Activated CD4-positive, alpha-beta T cell treated with anti-CD3 and anti-CD28 coated beads, Interleukin-2, amount 10 ng/mL, durations not matched to agents 24 days and 14 days (primary cell): Measurements from ENCODE around the gene MPV17L. TPM values are rescaled to one million over a fixed set of nuclear protein-coding genes. Genes with fewer than 3 reads are reported as not detected.
"Not testable (repeated sequence)": the region's sequence is repeated elsewhere in the genome, so short reads cannot be mapped to it uniquely, and the experiment has no call there.

Experiments
- DNase-seq: peaks from one replicate; pipeline ENCODE4 v3.0.0; 2022
- H3K27ac Mint-ChIP-seq: one replicate; pipeline ENCODE4 v1.8.0; 2022; ENCODE audit warnings: mild to moderate bottlenecking, mixed read lengths
- H3K27me3 Mint-ChIP-seq: one replicate; pipeline ENCODE4 v1.8.0; 2022; ENCODE audit warnings: mixed read lengths
- H3K36me3 Mint-ChIP-seq: one replicate; pipeline ENCODE4 v1.8.0; 2022; ENCODE audit warnings: low read depth, mild to moderate bottlenecking, mixed read lengths
- H3K4me1 Mint-ChIP-seq: one replicate; pipeline ENCODE4 v1.8.0; 2021; ENCODE audit warnings: mixed read lengths
- H3K4me3 Mint-ChIP-seq: one replicate; pipeline ENCODE4 v1.8.0; 2022; ENCODE audit warnings: mild to moderate bottlenecking, moderate library complexity, mixed read lengths
- H3K9me3 Mint-ChIP-seq: one replicate; pipeline ENCODE4 v1.8.0; 2021; ENCODE audit warnings: mixed read lengths
- intact Hi-C: fragments of 100-400 bp; cut with micrococcal nuclease; formaldehyde crosslinking; loops from one replicate; pipeline ENCODE4 v1.15.1; 2023
- total RNA-seq: library from RNA; stranded (reverse); gene quantifications from 2 replicates; pipeline ENCODE4 v1.2.3, GENCODE V29; 2022

The MPV17L gene
- total RNA-seq, 1 donor from 2014 or later, result 0.21 TPM

- Mint-ChIP-seq H3K4me1 (no peaks in the 10 kb centered on the region), H3K9me3 (no peaks in the 10 kb centered on the region), H3K27ac (no peak overlapping the region), H3K4me3 (no peak overlapping the region), H3K36me3 (no peaks in the 10 kb centered on the region), H3K27me3 (peaks cover 25% of the 10 kb centered on the region)
- DNase-seq, result no peak
- intact Hi-C loops, result no loop called here
Measured at GRCh38 chr16:15398618-15399316, 3.2 kb downstream of the MPV17L start.

GRCh38 chr16:15399317-15399716 lies 3.8 kb downstream of the MPV17L start:
- H3K27ac Mint-ChIP-seq, result no peak overlapping the region
- no peaks in the 10 kb centered on the region for H3K9me3 Mint-ChIP-seq
- no peak overlapping the region for H3K4me3 Mint-ChIP-seq
- DNase-seq, result no peak
- H3K4me1 Mint-ChIP-seq, result no peaks in the 10 kb centered on the region
- intact Hi-C loops, result no loop called here
- no peaks in the 10 kb centered on the region for H3K36me3 Mint-ChIP-seq
- H3K27me3 Mint-ChIP-seq, result peaks cover 22% of the 10 kb centered on the region

GRCh38 chr16:15400314-15400713 lies 4.8 kb downstream of the MPV17L start:
- DNase-seq, intact Hi-C loops, H3K27ac Mint-ChIP-seq, H3K4me3 Mint-ChIP-seq, H3K4me1 Mint-ChIP-seq, H3K36me3 Mint-ChIP-seq, H3K9me3 Mint-ChIP-seq: not testable (repeated sequence)
- peaks cover 17% of the 10 kb centered on the region for H3K27me3 Mint-ChIP-seq

GRCh38 chr16:15401972-15402371 lies 6.4 kb downstream of the MPV17L start:
- intact Hi-C loops, result no loop called here
- Mint-ChIP-seq H3K9me3 (no peaks in the 10 kb centered on the region), H3K4me1 (no peaks in the 10 kb centered on the region), H3K36me3 (no peaks in the 10 kb centered on the region), H3K27me3 (peaks cover 9% of the 10 kb centered on the region), H3K27ac (no peak overlapping the region), H3K4me3 (no peak overlapping the region)
- DNase-seq, result no peak

GRCh38 chr16:15403392-15403995 lies 7.9 kb downstream of the MPV17L start:
- peaks cover 4% of the 10 kb centered on the region for H3K27me3 Mint-ChIP-seq
- no peak for DNase-seq
- H3K4me3 Mint-ChIP-seq, result no peak overlapping the region
- H3K9me3 Mint-ChIP-seq, result no peaks in the 10 kb centered on the region
- no peaks in the 10 kb centered on the region for H3K4me1 Mint-ChIP-seq
- H3K36me3 Mint-ChIP-seq, result no peaks in the 10 kb centered on the region
- intact Hi-C loops, result no loop called here
- H3K27ac Mint-ChIP-seq, result no peak overlapping the region

GRCh38 chr16:15404091-15404490 lies 8.5 kb downstream of the MPV17L start:
- H3K36me3 Mint-ChIP-seq, H3K27me3 Mint-ChIP-seq, DNase-seq, H3K4me3 Mint-ChIP-seq, H3K27ac Mint-ChIP-seq, H3K4me1 Mint-ChIP-seq, intact Hi-C loops, H3K9me3 Mint-ChIP-seq: not testable (repeated sequence)

GRCh38 chr16:15404792-15405191 lies 9.2 kb downstream of the MPV17L start:
- no peak for DNase-seq
- no peaks in the 10 kb centered on the region for H3K36me3 Mint-ChIP-seq
- H3K27ac Mint-ChIP-seq, result no peak overlapping the region
- intact Hi-C loops, result no loop called here
- no peaks in the 10 kb centered on the region for H3K4me1 Mint-ChIP-seq
- H3K4me3 Mint-ChIP-seq, result no peak overlapping the region
- no peaks in the 10 kb centered on the region for H3K9me3 Mint-ChIP-seq
- peaks cover 1% of the 10 kb centered on the region for H3K27me3 Mint-ChIP-seq

- DNase-seq, H3K36me3 Mint-ChIP-seq, H3K27me3 Mint-ChIP-seq, intact Hi-C loops, H3K9me3 Mint-ChIP-seq, H3K4me1 Mint-ChIP-seq, H3K4me3 Mint-ChIP-seq, H3K27ac Mint-ChIP-seq: not testable (repeated sequence)
Measured at GRCh38 chr16:15407756-15408155, 12.2 kb downstream of the MPV17L start.

- H3K4me3 Mint-ChIP-seq, H3K36me3 Mint-ChIP-seq, H3K4me1 Mint-ChIP-seq, H3K27me3 Mint-ChIP-seq, intact Hi-C loops, DNase-seq, H3K27ac Mint-ChIP-seq, H3K9me3 Mint-ChIP-seq: not testable (repeated sequence)
Measured at GRCh38 chr16:15409476-15409875, 13.9 kb downstream of the MPV17L start.

- intact Hi-C loops, result no loop called here
- H3K4me3 Mint-ChIP-seq, result no peak overlapping the region
- no peak overlapping the region for H3K27ac Mint-ChIP-seq
- no peaks in the 10 kb centered on the region for H3K4me1 Mint-ChIP-seq
- no peak for DNase-seq
- H3K36me3 Mint-ChIP-seq, result no peaks in the 10 kb centered on the region
- H3K9me3 Mint-ChIP-seq, result no peaks in the 10 kb centered on the region
- peaks cover 2% of the 10 kb centered on the region for H3K27me3 Mint-ChIP-seq
Measured at GRCh38 chr16:15415511-15415985, 20.0 kb downstream of the MPV17L start.

- Mint-ChIP-seq H3K9me3 (no peaks in the 10 kb centered on the region), H3K4me1 (no peaks in the 10 kb centered on the region), H3K27ac (no peak overlapping the region), H3K36me3 (no peaks in the 10 kb centered on the region), H3K27me3 (peaks cover 2% of the 10 kb centered on the region), H3K4me3 (no peak overlapping the region)
- no peak for DNase-seq
- intact Hi-C loops, result no loop called here
Measured at GRCh38 chr16:15417197-15417596, 21.6 kb downstream of the MPV17L start.

GRCh38 chr16:15418206-15418605 lies 22.7 kb downstream of the MPV17L start:
- Mint-ChIP-seq H3K4me3 (no peak overlapping the region), H3K27ac (no peak overlapping the region), H3K36me3 (no peaks in the 10 kb centered on the region), H3K4me1 (no peaks in the 10 kb centered on the region), H3K27me3 (peaks cover 4% of the 10 kb centered on the region), H3K9me3 (no peaks in the 10 kb centered on the region)
- no peak for DNase-seq
- intact Hi-C loops, result no loop called here

- H3K9me3 Mint-ChIP-seq, intact Hi-C loops, H3K4me1 Mint-ChIP-seq, H3K4me3 Mint-ChIP-seq, H3K27ac Mint-ChIP-seq, H3K27me3 Mint-ChIP-seq, H3K36me3 Mint-ChIP-seq, DNase-seq: not testable (repeated sequence)
Measured at GRCh38 chr16:15421696-15422095, 26.1 kb downstream of the MPV17L start.

- no peaks in the 10 kb centered on the region for H3K36me3 Mint-ChIP-seq
- no peak overlapping the region for H3K4me3 Mint-ChIP-seq
- H3K27me3 Mint-ChIP-seq, result peaks cover 5% of the 10 kb centered on the region
- intact Hi-C loops, result no loop called here
- no peaks in the 10 kb centered on the region for H3K9me3 Mint-ChIP-seq
- H3K27ac Mint-ChIP-seq, result no peak overlapping the region
- no peak for DNase-seq
- H3K4me1 Mint-ChIP-seq, result no peaks in the 10 kb centered on the region
Measured at GRCh38 chr16:15422222-15422621, 26.7 kb downstream of the MPV17L start.

- intact Hi-C loops, result no loop called here
- H3K27ac Mint-ChIP-seq, result no peak overlapping the region
- H3K9me3 Mint-ChIP-seq, result no peaks in the 10 kb centered on the region
- H3K36me3 Mint-ChIP-seq, result no peaks in the 10 kb centered on the region
- no peak overlapping the region for H3K4me3 Mint-ChIP-seq
- H3K27me3 Mint-ChIP-seq, result peaks cover 5% of the 10 kb centered on the region
- peaks cover 2% of the 10 kb centered on the region for H3K4me1 Mint-ChIP-seq
- DNase-seq, result no peak
Measured at GRCh38 chr16:15425861-15426260, 30.3 kb downstream of the MPV17L start.
